SU-DHL-6 (cell line): ENCODE data around the gene AGBL4.

ENCODE experiments used
- EZH2phosphoT487 ChIP-seq: fragments of 200-600 bp; sonication (generic), shearing (Covaris generic); conservative IDR thresholded peaks from 2 replicates; pipeline ENCODE4 v1.6.1; 2018; ENCODE audit warnings: mild to moderate bottlenecking, antibody characterized with exemption, low read length, moderate library complexity, mixed read lengths
- TF ChIP-seq, protein P1 (sequence below): fragments of 200-600 bp; sonication (generic); IDR thresholded peaks from one replicate; pipeline ENCODE4 v1.5.1; 2017; ENCODE audit warnings: antibody characterized with exemption, mild to moderate bottlenecking, low read length, moderate library complexity; ENCODE audit not compliant: insufficient read depth, poor library complexity, severe bottlenecking

DNA sequence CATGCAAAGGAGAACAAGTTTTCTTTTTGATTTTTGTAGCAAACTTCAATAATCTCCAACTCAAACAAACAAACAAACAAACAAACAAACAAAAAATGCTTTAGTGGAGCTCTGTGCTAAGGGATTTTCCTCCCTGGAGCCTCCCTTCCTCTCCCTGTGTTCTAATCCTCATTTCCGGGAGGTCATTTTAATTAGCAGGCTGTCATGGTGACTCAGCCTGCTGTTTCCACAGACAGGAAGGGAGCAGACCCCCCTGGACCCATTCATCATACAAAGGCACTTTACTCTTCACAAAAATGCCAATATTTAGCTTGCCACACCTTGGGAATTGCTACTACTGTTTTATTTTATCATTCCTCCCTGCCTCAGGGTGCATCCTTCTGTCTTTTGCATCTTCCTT is 1490.8 kb downstream of the AGBL4 start:
- TF ChIP-seq, protein P1, sequence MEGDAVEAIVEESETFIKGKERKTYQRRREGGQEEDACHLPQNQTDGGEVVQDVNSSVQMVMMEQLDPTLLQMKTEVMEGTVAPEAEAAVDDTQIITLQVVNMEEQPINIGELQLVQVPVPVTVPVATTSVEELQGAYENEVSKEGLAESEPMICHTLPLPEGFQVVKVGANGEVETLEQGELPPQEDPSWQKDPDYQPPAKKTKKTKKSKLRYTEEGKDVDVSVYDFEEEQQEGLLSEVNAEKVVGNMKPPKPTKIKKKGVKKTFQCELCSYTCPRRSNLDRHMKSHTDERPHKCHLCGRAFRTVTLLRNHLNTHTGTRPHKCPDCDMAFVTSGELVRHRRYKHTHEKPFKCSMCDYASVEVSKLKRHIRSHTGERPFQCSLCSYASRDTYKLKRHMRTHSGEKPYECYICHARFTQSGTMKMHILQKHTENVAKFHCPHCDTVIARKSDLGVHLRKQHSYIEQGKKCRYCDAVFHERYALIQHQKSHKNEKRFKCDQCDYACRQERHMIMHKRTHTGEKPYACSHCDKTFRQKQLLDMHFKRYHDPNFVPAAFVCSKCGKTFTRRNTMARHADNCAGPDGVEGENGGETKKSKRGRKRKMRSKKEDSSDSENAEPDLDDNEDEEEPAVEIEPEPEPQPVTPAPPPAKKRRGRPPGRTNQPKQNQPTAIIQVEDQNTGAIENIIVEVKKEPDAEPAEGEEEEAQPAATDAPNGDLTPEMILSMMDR = no peak
- no peak for TF ChIP-seq EZH2phosphoT487
